Measurements from ENCODE around the gene HAPLN2. TPM values are rescaled to one million over a fixed set of nuclear protein-coding genes. Genes with fewer than 3 reads are reported as not detected.

The HAPLN2 gene
- total RNA-seq, 2 donors from 2014 or later: 6.1 to 10.2 TPM

- WGBS: 48% methylated on average over 5 of the region's 5 CpGs
- no peaks in the 10 kb centered on the region for H3K27me3 ChIP-seq (replicated peaks; ENCODE audit: insufficient read depth)
- no peak overlapping the region for H3K4me3 ChIP-seq
- H3K4me1 ChIP-seq (replicated peaks): no peaks in the 10 kb centered on the region
- intact Hi-C loops (cut with DNase I): no loop called here
- H3K9me3 ChIP-seq: no peaks in the 10 kb centered on the region
- peak overlapping the region in 1 of 2 donors; percentile 73 for H3K27ac ChIP-seq
- no peak for DNase-seq (ENCODE audit: low spot score)
- H3K36me3 ChIP-seq: no peaks in the 10 kb centered on the region
- TF ChIP-seq CTCF (IDR thresholded peaks at IDR 0.05): no peak
- no peak for TF ChIP-seq POLR2AphosphoS5 (IDR thresholded peaks at IDR 0.05)
- TF ChIP-seq POLR2A (IDR thresholded peaks at IDR 0.05): no peak
Observed at GRCh38 chr1:156669794-156670193, 50.6 kb downstream of the HAPLN2 start.

- Histone ChIP-seq H3K4me1 (replicated peaks) (no peaks in the 10 kb centered on the region), H3K27me3 (replicated peaks; ENCODE audit: insufficient read depth) (no peaks in the 10 kb centered on the region), H3K4me3 (no peak overlapping the region), H3K27ac (no peak overlapping the region), H3K36me3 (no peaks in the 10 kb centered on the region), H3K9me3 (no peaks in the 10 kb centered on the region)
- intact Hi-C loops (cut with DNase I): no loop called here
- no peak for DNase-seq (ENCODE audit: low spot score)
- WGBS: 81% methylated on average over 6 of the region's 6 CpGs
- TF ChIP-seq POLR2A (IDR thresholded peaks at IDR 0.05) (no peak), CTCF (IDR thresholded peaks at IDR 0.05) (no peak), POLR2AphosphoS5 (IDR thresholded peaks at IDR 0.05) (no peak)
Observed at GRCh38 chr1:156670359-156670758, 51.1 kb downstream of the HAPLN2 start.

GRCh38 chr1:156670791-156671190, 51.6 kb downstream of the HAPLN2 start:
- Histone ChIP-seq H3K4me3 (no peak overlapping the region), H3K36me3 (no peaks in the 10 kb centered on the region), H3K27me3 (replicated peaks; ENCODE audit: insufficient read depth) (no peaks in the 10 kb centered on the region), H3K9me3 (no peaks in the 10 kb centered on the region), H3K4me1 (replicated peaks) (no peaks in the 10 kb centered on the region), H3K27ac (no peak overlapping the region)
- intact Hi-C loops (cut with DNase I): no loop called here
- 56% methylated on average over 4 of the region's 4 CpGs for WGBS
- no peak for TF ChIP-seq POLR2AphosphoS5 (IDR thresholded peaks at IDR 0.05)
- no peak for TF ChIP-seq POLR2A (IDR thresholded peaks at IDR 0.05)
- no peak for TF ChIP-seq CTCF (IDR thresholded peaks at IDR 0.05)
- no peak for DNase-seq (ENCODE audit: low spot score)

GRCh38 chr1:156671804-156672203, 52.6 kb downstream of the HAPLN2 start:
- Histone ChIP-seq H3K27me3 (replicated peaks; ENCODE audit: insufficient read depth) (peaks cover 2% of the 10 kb centered on the region), H3K4me1 (replicated peaks) (peaks cover under 1% of the 10 kb centered on the region), H3K9me3 (no peaks in the 10 kb centered on the region), H3K27ac (no peak overlapping the region), H3K4me3 (no peak overlapping the region), H3K36me3 (no peaks in the 10 kb centered on the region)
- DNase-seq (ENCODE audit: low spot score): no peak
- intact Hi-C loops (cut with DNase I): no loop called here
- WGBS: 99% methylated on average over 2 of the region's 2 CpGs
- TF ChIP-seq POLR2A (IDR thresholded peaks at IDR 0.05) (no peak), POLR2AphosphoS5 (IDR thresholded peaks at IDR 0.05) (no peak), CTCF (IDR thresholded peaks at IDR 0.05) (no peak)

GRCh38 chr1:156673387-156674121, 54.3 kb downstream of the HAPLN2 start:
- Histone ChIP-seq H3K9me3 (no peaks in the 10 kb centered on the region), H3K36me3 (no peaks in the 10 kb centered on the region), H3K4me1 (replicated peaks) (peaks cover 4% of the 10 kb centered on the region), H3K27me3 (replicated peaks; ENCODE audit: insufficient read depth) (peaks cover 5% of the 10 kb centered on the region), H3K4me3 (no peak overlapping the region), H3K27ac (no peak overlapping the region)
- TF ChIP-seq CTCF (IDR thresholded peaks at IDR 0.05) (no peak), POLR2AphosphoS5 (IDR thresholded peaks at IDR 0.05) (no peak), POLR2A (IDR thresholded peaks at IDR 0.05) (no peak)
- DNase-seq (ENCODE audit: low spot score): no peak
- intact Hi-C loops (cut with DNase I): no loop called here
- WGBS: 69% methylated on average over 8 of the region's 8 CpGs

All from prostate gland (tissue), 2 donors.